DOHH2 (cell line): ENCODE data around the gene NPHP1.
"Not testable (repeated sequence)": the region's sequence is repeated elsewhere in the genome, so short reads cannot be mapped to it uniquely, and the experiment has no call there.

Experiments
- H3F3A ChIP-seq: fragments of 200-600 bp; sonication (generic), shearing (Covaris generic); 2 replicates; pipeline ENCODE4 v1.6.0; 2016; ENCODE audit warnings: antibody characterized with exemption, mild to moderate bottlenecking; ENCODE audit not compliant: control insufficient read depth, insufficient read depth
- H3K27ac ChIP-seq: fragments of 200-600 bp; sonication (generic); 2 replicates; pipeline ENCODE4 v1.5.1; 2014; ENCODE audit warnings: low read depth, mild to moderate bottlenecking, low read length, moderate library complexity
- H3K27me3 ChIP-seq: fragments of 200-600 bp; sonication (generic); 2 replicates; pipeline ENCODE4 v1.6.1; 2014; ENCODE audit warnings: mild to moderate bottlenecking, low read length, mixed read lengths; ENCODE audit not compliant: control insufficient read depth
- H3K36me3 ChIP-seq: fragments of 200-600 bp; sonication (generic); 2 replicates; pipeline ENCODE4 v1.6.1; 2014; ENCODE audit warnings: mild to moderate bottlenecking, low read length, moderate library complexity, mixed read lengths; ENCODE audit not compliant: control insufficient read depth
- H3K4me1 ChIP-seq: fragments of 200-600 bp; sonication (generic); 2 replicates; pipeline ENCODE4 v1.6.1; 2014; ENCODE audit warnings: mild to moderate bottlenecking, low read length, mixed read lengths; ENCODE audit not compliant: control insufficient read depth
- H3K4me2 ChIP-seq: fragments of 200-600 bp; sonication (generic); 2 replicates; pipeline ENCODE4 v1.6.0; 2014; ENCODE audit warnings: mild to moderate bottlenecking, low read length, moderate library complexity
- H3K4me3 ChIP-seq: fragments of 200-600 bp; sonication (generic); 2 replicates; pipeline ENCODE4 v1.5.1; 2014; ENCODE audit warnings: mild to moderate bottlenecking, low read length, mixed read lengths
- H3K79me2 ChIP-seq: fragments of 200-600 bp; sonication (generic); 2 replicates; pipeline ENCODE4 v1.6.1; 2014; ENCODE audit warnings: mild to moderate bottlenecking, low read length, mixed read lengths; ENCODE audit not compliant: control insufficient read depth
- H3K9me2 ChIP-seq: fragments of 200-600 bp; sonication (generic); replicated peaks from 2 replicates; pipeline ENCODE4 v1.6.1; 2014; ENCODE audit warnings: mild to moderate bottlenecking, low read length, mixed read lengths; ENCODE audit not compliant: control insufficient read depth
- H3K9me3 ChIP-seq: fragments of 200-600 bp; sonication (generic); 2 replicates; pipeline ENCODE4 v1.6.1; 2014; ENCODE audit warnings: antibody characterized with exemption, low read length, mixed read lengths; ENCODE audit not compliant: control insufficient read depth, insufficient read depth
- H4K20me1 ChIP-seq: fragments of 200-600 bp; sonication (generic); 2 replicates; pipeline ENCODE4 v1.6.0; 2014; ENCODE audit warnings: low read depth, mild to moderate bottlenecking, antibody characterized with exemption, low read length, moderate library complexity; ENCODE audit not compliant: control insufficient read depth, insufficient read depth
- CTCF ChIP-seq: fragments of 200-600 bp; sonication (generic); IDR thresholded peaks from one replicate; pipeline ENCODE4 v1.5.1; 2014; ENCODE audit warnings: antibody characterized with exemption, mild to moderate bottlenecking, low read depth, low read length; ENCODE audit not compliant: poor library complexity, severe bottlenecking
- EZH2phosphoT487 ChIP-seq: fragments of 200-600 bp; sonication (generic); IDR thresholded peaks from 2 replicates; pipeline ENCODE4 v1.6.1; 2017; ENCODE audit warnings: borderline replicate concordance, mild to moderate bottlenecking, antibody characterized with exemption, low read length, moderate library complexity, mixed read lengths

Gene NPHP1

GRCh38 chr2:110215091-110215490 lies 10.3 kb upstream of the NPHP1 start:
- Histone ChIP-seq H3K9me3 (peaks cover 21% of the 10 kb centered on the region), H3K27me3 (peaks cover 16% of the 10 kb centered on the region; the same call in 1 of the 2 replicates), H4K20me1 (no peaks in the 10 kb centered on the region), H3K4me2 (no peak overlapping the region), H3K4me1 (peaks cover 8% of the 10 kb centered on the region), H3K36me3 (peaks cover 12% of the 10 kb centered on the region), H3F3A (no peaks in the 10 kb centered on the region), H3K27ac (no peak overlapping the region), H3K4me3 (no peak overlapping the region), H3K9me2 (no peaks in the 10 kb centered on the region), H3K79me2 (peaks cover 19% of the 10 kb centered on the region)
- TF ChIP-seq EZH2phosphoT487 (no peak), CTCF (no peak)

DNA sequence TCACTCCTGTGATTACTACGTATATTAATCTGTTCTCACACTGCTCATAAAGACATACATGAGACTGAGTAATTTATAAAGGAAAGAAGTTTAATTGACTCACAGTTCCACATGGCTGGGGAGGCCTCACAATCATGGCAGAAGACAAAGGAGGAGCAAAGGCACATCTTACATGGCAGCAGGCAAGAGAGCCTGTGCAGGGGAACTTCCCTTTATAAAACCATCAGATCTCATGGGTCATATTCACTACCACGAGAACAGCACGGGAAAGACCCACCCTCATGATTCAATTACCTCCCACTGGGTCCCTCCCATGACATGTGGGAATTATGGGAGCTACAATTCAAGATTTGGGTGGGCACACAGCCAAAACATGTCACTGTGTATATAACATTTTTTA lies 8.7 kb upstream of the NPHP1 start:
- peaks cover 21% of the 10 kb centered on the region for H3K9me3 ChIP-seq
- not testable (repeated sequence) for H3K4me2 ChIP-seq, H3K4me3 ChIP-seq, H3K4me1 ChIP-seq, H3K27ac ChIP-seq, H3F3A ChIP-seq, H3K9me2 ChIP-seq, H4K20me1 ChIP-seq
- H3K27me3 ChIP-seq, result peaks cover 12% of the 10 kb centered on the region; the same call in 1 of the 2 replicates
- peaks cover 27% of the 10 kb centered on the region for H3K36me3 ChIP-seq
- H3K79me2 ChIP-seq, result peaks cover 19% of the 10 kb centered on the region

DNA sequence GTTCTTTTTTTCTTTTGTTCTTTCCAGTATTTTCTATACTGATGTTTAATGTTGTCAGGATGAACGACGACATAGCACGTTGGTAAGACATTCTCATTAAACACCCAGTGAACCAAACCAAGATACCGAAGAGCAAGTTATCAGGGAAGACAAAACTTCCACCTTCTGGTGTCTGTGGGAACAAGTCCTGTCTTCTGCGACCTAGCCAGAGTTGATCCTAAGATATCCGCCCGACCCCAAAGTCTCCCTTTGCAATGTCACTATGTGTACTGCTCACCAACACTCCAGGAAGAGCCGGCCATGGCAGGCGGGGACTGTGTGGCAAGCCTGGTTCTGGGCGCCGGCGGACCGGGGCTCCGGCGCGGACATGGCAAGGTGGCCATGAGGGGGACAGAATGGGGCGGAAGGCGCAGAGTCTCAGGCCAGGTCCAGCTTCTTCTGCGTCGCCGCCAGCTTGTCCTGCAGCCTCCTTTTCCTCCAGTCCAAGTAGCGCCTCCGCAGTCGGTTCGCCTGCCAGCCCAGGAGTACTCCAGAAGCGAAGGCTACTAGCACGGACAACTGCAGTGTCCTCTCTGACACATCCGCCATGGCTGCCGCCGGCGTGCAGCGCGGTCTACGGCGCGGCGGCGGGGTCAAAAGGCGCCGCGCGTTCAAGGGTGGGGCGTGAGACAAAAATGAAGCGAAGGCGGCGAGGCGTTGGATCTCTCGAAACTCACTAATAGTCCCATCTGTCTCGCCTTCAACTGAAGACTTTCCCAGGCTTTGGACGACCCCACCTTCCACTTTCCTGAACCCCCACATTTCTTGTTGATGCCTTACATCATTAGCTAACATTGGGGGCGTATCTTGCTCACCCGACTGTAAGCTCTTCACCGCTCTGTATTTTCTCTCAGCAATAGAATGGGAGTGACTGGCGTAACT lies 7.4 kb upstream of the NPHP1 start, which contains the start of gene MTLN:
MTLN (minus strand) TSS at position 610 of the 921 bp plus-strand sequence; CDS start at position 588, 22 bp downstream.
- no peaks in the 10 kb centered on the region for H3F3A ChIP-seq
- no peak within 1 kb of the TSS for H3K27ac ChIP-seq
- peaks cover 8% of the 10 kb centered on the region for H3K4me1 ChIP-seq
- H3K4me2 ChIP-seq, result peak within 1 kb of the TSS; percentile 86
- H4K20me1 ChIP-seq, result no peaks in the 10 kb centered on the region
- no peaks in the 10 kb centered on the region for H3K9me2 ChIP-seq
- peaks cover 19% of the 10 kb centered on the region for H3K79me2 ChIP-seq
- H3K36me3 ChIP-seq, result peaks cover 27% of the 10 kb centered on the region
- peaks cover 21% of the 10 kb centered on the region for H3K9me3 ChIP-seq
- TF ChIP-seq EZH2phosphoT487, result no peak
- no peak for TF ChIP-seq CTCF
- peaks cover 12% of the 10 kb centered on the region; the same call in 1 of the 2 replicates for H3K27me3 ChIP-seq
- H3K4me3 ChIP-seq, result peak within 1 kb of the TSS; percentile 92
